Activated CD8-positive, alpha-beta T cell treated with anti-CD3 and anti-CD28 coated beads for 36 hours (primary cell): ENCODE data around the gene HSPB1. TPM values are rescaled to one million over a fixed set of nuclear protein-coding genes. Genes with fewer than 3 reads are reported as not detected.

Source experiments
- ATAC-seq: fragments of 200-7000 bp; cut with Tn5 transposase; one replicate; pipeline ENCODE4 v1.10.0; 2021; ENCODE audit warnings: mild to moderate bottlenecking, moderate library complexity
- CTCF ChIA-PET: fragments of 350-600 bp; sonication (Branson Sonifier 250); formaldehyde crosslinking; loops from one replicate; lab custom pipeline; 2021; ENCODE audit warnings: antibody characterized with exemption; lab: Charles Lee
- POLR2A ChIA-PET: fragments of 350-600 bp; sonication (Branson Sonifier 250); formaldehyde crosslinking; loops from one replicate; lab custom pipeline; 2021; ENCODE audit warnings: antibody characterized with exemption; lab: Charles Lee
- DNase-seq: peaks from one replicate; pipeline ENCODE4 v3.0.0-alpha.2; 2020
- H3K27ac Mint-ChIP-seq: one replicate; pipeline ENCODE4 v1.8.0; 2021; ENCODE audit warnings: mild to moderate bottlenecking, mixed read lengths
- H3K27me3 Mint-ChIP-seq: one replicate; pipeline ENCODE4 v1.8.0; 2021; ENCODE audit warnings: mixed read lengths
- H3K36me3 Mint-ChIP-seq: one replicate; pipeline ENCODE4 v1.8.0; 2021; ENCODE audit warnings: low read depth, mixed read lengths
- H3K4me1 Mint-ChIP-seq: one replicate; pipeline ENCODE4 v1.8.0; 2021; ENCODE audit warnings: low read depth, mixed read lengths
- H3K4me3 Mint-ChIP-seq: one replicate; pipeline ENCODE4 v1.8.0; 2021; ENCODE audit warnings: mild to moderate bottlenecking, moderate library complexity, mixed read lengths
- H3K9me3 Mint-ChIP-seq: one replicate; pipeline ENCODE4 v1.8.0; 2021; ENCODE audit warnings: mixed read lengths
- CTCF ChIP-seq: fragments of 200-600 bp; IDR thresholded peaks from one replicate; pipeline ENCODE4 v1.8.0; 2022; ENCODE audit warnings: antibody characterized with exemption, mild to moderate bottlenecking
- intact Hi-C: fragments of 100-400 bp; cut with micrococcal nuclease; formaldehyde crosslinking; loops from one replicate; pipeline ENCODE4 v1.10.0; 2022
- total RNA-seq, 2 experiments: library from RNA; stranded (reverse); gene quantifications; one replicate each; pipeline ENCODE4 v1.2.3, GENCODE V29; 2021

The HSPB1 gene
- total RNA-seq, 2 experiments from 2014 or later = 104 to 109 TPM

GRCh38 chr7:76346778-76347177, 44.3 kb downstream of the HSPB1 start:
- ChIA-PET POLR2A (no interaction called here), CTCF (no interaction called here)
- H3K36me3 Mint-ChIP-seq = peaks cover 82% of the 10 kb centered on the region

GRCh38 chr7:76347710-76348109, 45.2 kb downstream of the HSPB1 start:
- ATAC-seq = no peak
- CTCF ChIA-PET = no interaction called here
- no peak for DNase-seq
- no peak overlapping the region for H3K4me3 Mint-ChIP-seq
- H3K36me3 Mint-ChIP-seq = peaks cover 80% of the 10 kb centered on the region
- H3K27me3 Mint-ChIP-seq = no peaks in the 10 kb centered on the region
- peak overlapping the region; percentile 76 for H3K27ac Mint-ChIP-seq
- H3K4me1 Mint-ChIP-seq = peaks cover 75% of the 10 kb centered on the region
- POLR2A ChIA-PET = no interaction called here
- H3K9me3 Mint-ChIP-seq = no peaks in the 10 kb centered on the region
- intact Hi-C loops = no loop called here
- no peak for TF ChIP-seq CTCF

More at GRCh38 chr7:76346778-76347177, 44.3 kb downstream of the HSPB1 start:
- intact Hi-C loops = no loop called here
- Mint-ChIP-seq H3K27me3 (no peaks in the 10 kb centered on the region), H3K27ac (peak overlapping the region; percentile 73), H3K4me1 (peaks cover 75% of the 10 kb centered on the region), H3K9me3 (no peaks in the 10 kb centered on the region), H3K4me3 (no peak overlapping the region)
- ATAC-seq = no peak
- TF ChIP-seq CTCF = no peak
- DNase-seq = no peak

- DNase-seq (no peak), ATAC-seq (no peak)
- Mint-ChIP-seq H3K4me1 (peaks cover 65% of the 10 kb centered on the region), H3K9me3 (no peaks in the 10 kb centered on the region), H3K36me3 (peaks cover 72% of the 10 kb centered on the region), H3K27ac (peak overlapping the region; percentile 36), H3K27me3 (no peaks in the 10 kb centered on the region), H3K4me3 (no peak overlapping the region)
- POLR2A ChIA-PET = interaction anchor here (0.8 to 1.7 kb wide), 4 partner anchors 9 to 35 kb away, joined by 3 to 4 read pairs (median 4); partner anchors contain the start of gene YWHAG
- TF ChIP-seq CTCF = no peak
- CTCF ChIA-PET = interaction anchor here (1.2 kb wide), 1 partner anchor 31 kb away, joined by 3 read pairs; no protein-coding TSS in a partner anchor
- intact Hi-C loops = no loop called here
These were observed 46.9 kb downstream of the HSPB1 start for GRCh38 chr7:76349313-76349885.

GRCh38 chr7:76351372-76351771, 48.9 kb downstream of the HSPB1 start:
- POLR2A ChIA-PET = interaction anchor here (1.4 to 1.8 kb wide), 3 partner anchors 13 to 33 kb away, joined by 4 to 8 read pairs (median 5); no protein-coding TSS in a partner anchor
- H3K27me3 Mint-ChIP-seq = no peaks in the 10 kb centered on the region
- no peak overlapping the region for H3K27ac Mint-ChIP-seq
- no peak for DNase-seq
- no peaks in the 10 kb centered on the region for H3K9me3 Mint-ChIP-seq
- no peak overlapping the region for H3K4me3 Mint-ChIP-seq
- no peak for TF ChIP-seq CTCF
- intact Hi-C loops = no loop called here
- ATAC-seq = no peak
- H3K36me3 Mint-ChIP-seq = peaks cover 76% of the 10 kb centered on the region
- CTCF ChIA-PET = interaction anchor here (0.9 to 1.4 kb wide), 3 partner anchors 12 to 38 kb away, joined by 3 to 4 read pairs (median 4); no protein-coding TSS in a partner anchor
- H3K4me1 Mint-ChIP-seq = peaks cover 72% of the 10 kb centered on the region

GRCh38 chr7:76352193-76352592, 49.7 kb downstream of the HSPB1 start:
- ChIA-PET CTCF (interaction anchor here (0.9 to 1.4 kb wide), 4 partner anchors 12 to 39 kb away, joined by 3 to 4 read pairs (median 4); no protein-coding TSS in a partner anchor), POLR2A (interaction anchor here (0.9 to 1.5 kb wide), 3 partner anchors 13 to 34 kb away, joined by 3 to 5 read pairs (median 4); no protein-coding TSS in a partner anchor)
- TF ChIP-seq CTCF = no peak
- Mint-ChIP-seq H3K4me1 (peaks cover 70% of the 10 kb centered on the region), H3K9me3 (no peaks in the 10 kb centered on the region), H3K4me3 (no peak overlapping the region), H3K27ac (no peak overlapping the region), H3K36me3 (peaks cover 73% of the 10 kb centered on the region), H3K27me3 (no peaks in the 10 kb centered on the region)
- no peak for DNase-seq
- intact Hi-C loops = no loop called here
- no peak for ATAC-seq
